GM12864 (cell line): Measurements from ENCODE around the gene MAFB.

Experiments used
- DNase-seq: peaks from one replicate; pipeline ENCODE4 v3.0.0-alpha.2; 2011; ENCODE audit warnings: low read depth
- H3K4me3 ChIP-seq: 2 replicates; pipeline ENCODE4 v1.5.1; 2011; ENCODE audit warnings: mild to moderate bottlenecking, low read depth, low read length, control low read depth
- TF ChIP-seq, protein P1 (sequence below): IDR thresholded peaks from 2 replicates; pipeline ENCODE4 v1.5.1; 2011; ENCODE audit warnings: low read depth, mild to moderate bottlenecking, moderate library complexity, low read length, control low read depth, inconsistent platforms; ENCODE audit errors: missing control alignments

MAFB gene

DNA sequence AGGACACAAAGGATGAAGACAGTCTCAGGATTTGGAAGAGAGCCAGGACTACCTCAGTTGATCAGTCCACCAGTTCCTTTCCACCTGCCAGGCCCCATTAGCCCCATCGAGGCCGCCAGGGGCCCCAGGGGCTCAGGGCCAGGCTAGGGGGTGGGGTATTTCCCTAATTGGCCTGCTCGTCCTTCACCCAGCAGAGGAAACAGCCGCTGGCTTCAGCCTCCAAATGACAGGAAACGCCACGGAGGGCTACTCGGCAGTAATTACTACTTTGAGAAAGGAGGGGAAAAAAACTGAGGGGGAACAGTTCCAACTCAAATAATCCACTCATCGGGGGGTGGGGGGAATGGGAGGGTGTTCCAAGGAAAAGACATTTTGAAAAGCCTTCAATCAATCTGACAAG is 42.7 kb downstream of the MAFB start:
- no peak overlapping the region for H3K4me3 ChIP-seq
- DNase-seq = no peak
- TF ChIP-seq, protein P1, sequence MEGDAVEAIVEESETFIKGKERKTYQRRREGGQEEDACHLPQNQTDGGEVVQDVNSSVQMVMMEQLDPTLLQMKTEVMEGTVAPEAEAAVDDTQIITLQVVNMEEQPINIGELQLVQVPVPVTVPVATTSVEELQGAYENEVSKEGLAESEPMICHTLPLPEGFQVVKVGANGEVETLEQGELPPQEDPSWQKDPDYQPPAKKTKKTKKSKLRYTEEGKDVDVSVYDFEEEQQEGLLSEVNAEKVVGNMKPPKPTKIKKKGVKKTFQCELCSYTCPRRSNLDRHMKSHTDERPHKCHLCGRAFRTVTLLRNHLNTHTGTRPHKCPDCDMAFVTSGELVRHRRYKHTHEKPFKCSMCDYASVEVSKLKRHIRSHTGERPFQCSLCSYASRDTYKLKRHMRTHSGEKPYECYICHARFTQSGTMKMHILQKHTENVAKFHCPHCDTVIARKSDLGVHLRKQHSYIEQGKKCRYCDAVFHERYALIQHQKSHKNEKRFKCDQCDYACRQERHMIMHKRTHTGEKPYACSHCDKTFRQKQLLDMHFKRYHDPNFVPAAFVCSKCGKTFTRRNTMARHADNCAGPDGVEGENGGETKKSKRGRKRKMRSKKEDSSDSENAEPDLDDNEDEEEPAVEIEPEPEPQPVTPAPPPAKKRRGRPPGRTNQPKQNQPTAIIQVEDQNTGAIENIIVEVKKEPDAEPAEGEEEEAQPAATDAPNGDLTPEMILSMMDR = no peak

DNA sequence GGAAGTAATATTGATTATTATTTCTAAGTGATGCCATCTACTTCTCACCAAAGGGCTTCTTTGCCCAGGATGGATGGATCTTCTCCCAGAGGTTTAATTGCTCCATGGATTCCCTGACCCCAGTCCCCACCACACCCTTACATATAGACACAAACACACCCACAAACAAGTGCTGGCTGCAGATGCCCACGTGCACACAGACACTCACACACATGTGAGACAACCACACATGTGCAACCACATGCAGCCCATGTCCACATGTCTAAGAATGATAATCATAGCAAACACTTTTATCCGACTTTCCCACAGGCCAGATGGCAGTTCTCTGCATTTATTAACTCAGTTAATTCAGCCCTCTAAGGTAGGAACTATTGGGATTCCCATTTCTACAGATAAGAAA is 44.2 kb downstream of the MAFB start:
- H3K4me3 ChIP-seq = no peak overlapping the region
- no peak for DNase-seq
- TF ChIP-seq, protein P1 = no peak

DNA sequence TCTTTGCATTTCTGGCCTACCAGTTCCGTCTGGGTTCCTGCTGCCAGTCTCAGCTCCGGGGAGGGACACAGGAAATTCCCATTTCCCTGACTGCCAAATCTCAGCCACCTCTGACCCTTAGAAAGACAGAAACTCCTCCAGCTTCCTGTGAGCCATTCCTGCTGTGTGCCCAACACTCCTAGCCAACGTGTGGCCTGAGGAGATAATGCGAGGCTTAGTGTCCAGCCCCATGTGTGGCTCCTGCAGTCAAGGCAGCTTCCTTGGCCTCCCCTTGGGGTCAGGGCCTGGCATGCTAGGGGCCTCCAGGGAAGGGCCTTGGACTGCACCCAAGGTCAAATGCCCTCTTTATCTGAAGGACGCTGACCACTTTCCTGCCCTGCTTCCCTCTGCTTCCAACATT is 45.1 kb downstream of the MAFB start:
- no peak for DNase-seq
- no peak overlapping the region for H3K4me3 ChIP-seq
- TF ChIP-seq, protein P1 = no peak

DNA sequence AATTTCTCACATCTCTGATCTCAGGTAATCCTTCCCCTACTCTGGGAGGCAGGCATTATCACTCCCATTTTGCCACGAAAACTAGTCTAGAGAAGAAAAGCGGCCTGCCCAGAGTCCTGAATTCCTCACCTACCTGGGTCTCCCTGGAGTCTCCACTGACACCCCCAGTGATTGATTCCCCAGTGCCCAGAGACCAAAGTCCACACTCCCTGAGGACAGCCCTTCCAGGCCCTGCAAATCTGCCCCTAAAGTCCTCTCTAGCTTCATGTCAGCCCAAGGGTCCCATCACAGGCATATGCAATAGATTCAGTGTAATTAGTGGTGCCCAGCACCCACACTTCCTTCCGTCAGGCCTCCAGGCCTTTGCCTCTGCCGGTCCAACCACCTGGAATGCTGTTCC is 47.2 kb downstream of the MAFB start:
- TF ChIP-seq, protein P1 = no peak
- DNase-seq = no peak
- H3K4me3 ChIP-seq = no peak overlapping the region

DNA sequence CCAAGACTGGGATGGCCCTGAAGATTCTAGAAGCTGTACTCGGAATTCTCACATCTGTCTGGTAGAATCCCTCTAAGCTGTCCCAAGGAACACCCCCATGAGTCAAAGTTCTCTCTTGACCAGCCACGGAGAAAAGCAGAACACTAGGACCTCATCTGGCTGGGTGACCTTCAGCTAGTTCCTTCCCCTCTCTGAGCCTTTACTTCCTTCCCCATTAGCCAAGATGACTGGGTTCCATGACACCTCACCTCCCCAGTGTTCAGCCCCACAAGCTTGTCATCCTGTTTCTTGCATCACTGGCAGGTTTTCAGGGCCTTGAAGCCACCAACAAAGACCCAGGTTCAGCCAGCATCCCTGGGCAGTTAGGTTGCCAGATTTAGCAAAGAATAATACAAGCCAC is 47.8 kb downstream of the MAFB start:
- H3K4me3 ChIP-seq = no peak overlapping the region
- TF ChIP-seq, protein P1 = no peak
- DNase-seq = no peak

DNA sequence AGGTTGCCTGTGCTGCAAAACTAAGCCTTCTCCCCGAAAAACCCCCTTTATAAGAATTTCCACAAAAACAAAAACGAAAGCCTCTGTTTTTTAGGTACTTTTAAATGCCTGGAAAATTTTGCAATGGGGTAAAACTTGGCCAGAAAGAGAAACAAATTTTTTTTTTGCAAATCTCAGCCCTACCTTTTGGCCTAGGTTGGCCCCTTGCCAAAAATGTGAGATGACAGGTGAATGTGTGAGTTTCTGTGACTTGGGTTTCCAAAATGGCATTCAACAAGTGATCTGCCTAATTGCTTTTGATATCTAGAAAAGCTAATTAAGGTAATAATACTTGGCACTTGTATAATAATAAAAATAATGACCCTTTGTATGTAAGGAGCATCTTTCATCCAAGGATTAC is 48.4 kb downstream of the MAFB start:
- H3K4me3 ChIP-seq = no peak overlapping the region
- TF ChIP-seq, protein P1 = no peak
- no peak for DNase-seq

DNA sequence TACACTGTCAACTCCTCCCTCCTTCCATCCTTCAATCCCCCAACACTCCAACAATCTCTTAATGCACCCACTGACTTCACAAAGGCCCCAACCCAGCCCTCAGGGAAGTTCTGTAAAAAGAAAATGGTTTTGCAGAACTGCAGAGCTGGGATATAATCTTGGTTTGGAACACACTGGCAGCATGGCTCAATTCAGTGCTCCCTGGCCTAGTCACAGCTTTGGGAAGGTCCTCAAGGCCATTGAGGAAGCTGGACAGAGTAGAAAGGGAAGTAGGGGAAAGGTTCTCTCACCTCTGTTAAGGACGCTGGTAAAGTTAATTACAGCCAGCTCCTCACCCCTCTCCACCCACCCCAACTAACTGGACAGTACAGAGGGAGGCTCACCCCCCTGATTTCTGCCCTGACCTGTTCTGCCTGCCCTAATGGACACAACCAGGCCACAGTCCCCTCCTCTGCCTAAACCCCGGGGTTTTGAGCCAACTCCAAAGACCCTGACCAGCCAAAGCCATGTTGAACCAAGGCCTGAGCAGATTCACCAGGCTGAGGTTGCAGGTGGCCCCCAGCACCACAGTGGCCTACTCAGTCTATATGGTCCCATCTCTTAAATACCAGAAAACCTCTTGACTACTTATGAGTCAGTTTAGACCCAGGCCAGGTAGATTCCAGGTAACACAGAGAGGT is 49.2 kb downstream of the MAFB start:
- TF ChIP-seq, protein P1 = no peak
- no peak overlapping the region for H3K4me3 ChIP-seq
- DNase-seq = no peak
